ENCODE data around the gene OSBPL6.

DNA sequence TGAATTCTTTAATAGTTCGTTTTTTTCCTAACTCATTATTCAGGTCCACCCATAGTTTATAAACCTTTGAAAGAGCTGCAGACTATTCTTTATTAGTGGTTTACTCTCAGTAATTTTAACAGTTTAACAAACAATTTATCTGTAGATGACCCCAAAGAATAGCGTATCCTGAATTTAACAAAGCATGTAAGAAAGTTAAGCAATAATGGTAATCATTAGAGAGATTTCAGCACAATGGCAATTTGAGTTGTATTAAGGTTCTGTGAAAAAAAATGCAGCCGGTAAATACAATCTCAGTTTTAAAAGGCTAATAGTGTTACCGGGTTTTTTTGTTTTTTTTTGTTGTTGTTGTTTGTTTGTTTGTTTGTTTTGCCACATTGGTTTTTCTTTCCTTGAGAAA lies 41.8 kb upstream of the OSBPL6 start:
- TF ChIP-seq, protein P1, sequence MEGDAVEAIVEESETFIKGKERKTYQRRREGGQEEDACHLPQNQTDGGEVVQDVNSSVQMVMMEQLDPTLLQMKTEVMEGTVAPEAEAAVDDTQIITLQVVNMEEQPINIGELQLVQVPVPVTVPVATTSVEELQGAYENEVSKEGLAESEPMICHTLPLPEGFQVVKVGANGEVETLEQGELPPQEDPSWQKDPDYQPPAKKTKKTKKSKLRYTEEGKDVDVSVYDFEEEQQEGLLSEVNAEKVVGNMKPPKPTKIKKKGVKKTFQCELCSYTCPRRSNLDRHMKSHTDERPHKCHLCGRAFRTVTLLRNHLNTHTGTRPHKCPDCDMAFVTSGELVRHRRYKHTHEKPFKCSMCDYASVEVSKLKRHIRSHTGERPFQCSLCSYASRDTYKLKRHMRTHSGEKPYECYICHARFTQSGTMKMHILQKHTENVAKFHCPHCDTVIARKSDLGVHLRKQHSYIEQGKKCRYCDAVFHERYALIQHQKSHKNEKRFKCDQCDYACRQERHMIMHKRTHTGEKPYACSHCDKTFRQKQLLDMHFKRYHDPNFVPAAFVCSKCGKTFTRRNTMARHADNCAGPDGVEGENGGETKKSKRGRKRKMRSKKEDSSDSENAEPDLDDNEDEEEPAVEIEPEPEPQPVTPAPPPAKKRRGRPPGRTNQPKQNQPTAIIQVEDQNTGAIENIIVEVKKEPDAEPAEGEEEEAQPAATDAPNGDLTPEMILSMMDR (conservative IDR thresholded peaks at IDR 0.05; ENCODE audit: low read length), result no peak
- TF ChIP-seq EZH2phosphoT487 (IDR thresholded peaks at IDR 0.05; ENCODE audit: borderline replicate concordance), result no peak
